ENCODE measurements around the gene ASB16.

DNA sequence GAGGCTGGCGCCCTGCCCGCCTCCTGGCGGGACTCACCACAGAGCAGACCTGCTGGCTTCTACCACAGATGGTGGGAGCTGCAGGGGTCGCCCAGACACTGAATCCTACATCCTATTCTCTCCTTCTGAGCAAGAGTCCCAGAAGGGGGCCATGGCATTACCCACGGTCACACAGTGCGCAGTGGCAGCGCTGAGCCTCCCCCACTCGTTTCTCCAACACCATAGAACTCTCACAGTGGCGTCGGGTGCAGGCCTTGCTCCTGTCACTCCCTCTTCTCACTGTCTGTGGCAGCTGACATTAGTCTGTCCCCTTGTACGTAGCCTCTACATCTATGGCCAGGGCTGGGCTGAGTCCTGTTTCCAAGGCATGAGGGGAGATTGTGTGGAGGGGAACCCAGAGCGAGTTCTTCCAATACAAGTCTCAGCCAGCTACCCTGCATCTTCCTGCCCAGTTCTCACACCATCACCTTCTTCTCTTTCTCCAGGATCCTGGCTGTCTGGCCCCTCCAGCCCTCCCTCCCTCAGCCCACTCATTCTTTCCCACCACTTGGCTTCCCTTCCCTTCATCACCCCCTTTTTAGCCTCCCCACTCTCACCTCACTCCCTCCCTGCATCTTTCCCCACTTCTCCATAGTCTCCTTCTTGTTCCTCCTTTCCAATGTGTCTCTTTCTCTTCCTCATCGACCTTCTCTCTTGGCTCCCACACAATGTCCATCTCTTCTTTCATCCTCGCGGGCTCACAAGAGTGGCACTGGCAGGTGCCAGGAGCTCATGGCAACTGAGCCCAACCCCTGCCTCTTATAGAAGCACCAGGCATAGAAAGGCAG is 43.1 kb downstream of the ASB16 start:
- TF ChIP-seq OSR1 (CRISPR knock-in tag; IDR thresholded peaks at IDR 0.05) (no peak), BACH2 (CRISPR knock-in tag; IDR thresholded peaks at IDR 0.05; ENCODE audit: borderline replicate concordance) (no peak), TOX (CRISPR knock-in tag; IDR thresholded peaks at IDR 0.05; ENCODE audit: borderline replicate concordance) (no peak), RARB (CRISPR knock-in tag; IDR thresholded peaks at IDR 0.05) (no peak), ARNTL (CRISPR knock-in tag; IDR thresholded peaks at IDR 0.05; ENCODE audit: borderline replicate concordance, low read depth) (no peak), TCF4 (CRISPR knock-in tag; IDR thresholded peaks at IDR 0.05; ENCODE audit: borderline replicate concordance) (no peak), CSDC2 (CRISPR knock-in tag; IDR thresholded peaks at IDR 0.05) (no peak), ZNF70 (CRISPR knock-in tag; IDR thresholded peaks at IDR 0.05) (no peak), ZFP30 (CRISPR knock-in tag; IDR thresholded peaks at IDR 0.05) (no peak), ZFP3 (CRISPR knock-in tag; IDR thresholded peaks at IDR 0.05) (no peak)
- TF ChIP-seq, protein P1, sequence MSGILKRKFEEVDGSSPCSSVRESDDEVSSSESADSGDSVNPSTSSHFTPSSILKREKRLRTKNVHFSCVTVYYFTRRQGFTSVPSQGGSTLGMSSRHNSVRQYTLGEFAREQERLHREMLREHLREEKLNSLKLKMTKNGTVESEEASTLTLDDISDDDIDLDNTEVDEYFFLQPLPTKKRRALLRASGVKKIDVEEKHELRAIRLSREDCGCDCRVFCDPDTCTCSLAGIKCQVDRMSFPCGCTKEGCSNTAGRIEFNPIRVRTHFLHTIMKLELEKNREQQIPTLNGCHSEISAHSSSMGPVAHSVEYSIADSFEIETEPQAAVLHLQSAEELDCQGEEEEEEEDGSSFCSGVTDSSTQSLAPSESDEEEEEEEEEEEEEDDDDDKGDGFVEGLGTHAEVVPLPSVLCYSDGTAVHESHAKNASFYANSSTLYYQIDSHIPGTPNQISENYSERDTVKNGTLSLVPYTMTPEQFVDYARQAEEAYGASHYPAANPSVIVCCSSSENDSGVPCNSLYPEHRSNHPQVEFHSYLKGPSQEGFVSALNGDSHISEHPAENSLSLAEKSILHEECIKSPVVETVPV (CRISPR knock-in tag; IDR thresholded peaks at IDR 0.05), result no peak
- TF ChIP-seq, protein P2, sequence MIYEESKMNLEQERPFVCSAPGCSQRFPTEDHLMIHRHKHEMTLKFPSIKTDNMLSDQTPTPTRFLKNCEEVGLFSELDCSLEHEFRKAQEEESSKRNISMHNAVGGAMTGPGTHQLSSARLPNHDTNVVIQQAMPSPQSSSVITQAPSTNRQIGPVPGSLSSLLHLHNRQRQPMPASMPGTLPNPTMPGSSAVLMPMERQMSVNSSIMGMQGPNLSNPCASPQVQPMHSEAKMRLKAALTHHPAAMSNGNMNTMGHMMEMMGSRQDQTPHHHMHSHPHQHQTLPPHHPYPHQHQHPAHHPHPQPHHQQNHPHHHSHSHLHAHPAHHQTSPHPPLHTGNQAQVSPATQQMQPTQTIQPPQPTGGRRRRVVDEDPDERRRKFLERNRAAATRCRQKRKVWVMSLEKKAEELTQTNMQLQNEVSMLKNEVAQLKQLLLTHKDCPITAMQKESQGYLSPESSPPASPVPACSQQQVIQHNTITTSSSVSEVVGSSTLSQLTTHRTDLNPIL (CRISPR knock-in tag; IDR thresholded peaks at IDR 0.05; ENCODE audit: low read depth), result no peak
- TF ChIP-seq, protein P3, sequence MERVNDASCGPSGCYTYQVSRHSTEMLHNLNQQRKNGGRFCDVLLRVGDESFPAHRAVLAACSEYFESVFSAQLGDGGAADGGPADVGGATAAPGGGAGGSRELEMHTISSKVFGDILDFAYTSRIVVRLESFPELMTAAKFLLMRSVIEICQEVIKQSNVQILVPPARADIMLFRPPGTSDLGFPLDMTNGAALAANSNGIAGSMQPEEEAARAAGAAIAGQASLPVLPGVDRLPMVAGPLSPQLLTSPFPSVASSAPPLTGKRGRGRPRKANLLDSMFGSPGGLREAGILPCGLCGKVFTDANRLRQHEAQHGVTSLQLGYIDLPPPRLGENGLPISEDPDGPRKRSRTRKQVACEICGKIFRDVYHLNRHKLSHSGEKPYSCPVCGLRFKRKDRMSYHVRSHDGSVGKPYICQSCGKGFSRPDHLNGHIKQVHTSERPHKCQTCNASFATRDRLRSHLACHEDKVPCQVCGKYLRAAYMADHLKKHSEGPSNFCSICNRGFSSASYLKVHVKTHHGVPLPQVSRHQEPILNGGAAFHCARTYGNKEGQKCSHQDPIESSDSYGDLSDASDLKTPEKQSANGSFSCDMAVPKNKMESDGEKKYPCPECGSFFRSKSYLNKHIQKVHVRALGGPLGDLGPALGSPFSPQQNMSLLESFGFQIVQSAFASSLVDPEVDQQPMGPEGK (CRISPR knock-in tag; IDR thresholded peaks at IDR 0.05; ENCODE audit: borderline replicate concordance), result no peak

Measured in SK-N-SH treated with all-trans-retinoic acid at 6 μM for 48 hours (cell line).